Activated T-cell treated with anti-CD3 and anti-CD28 coated beads for 1 hour (primary cell): ENCODE results near the gene KRTAP4-3.
"Not testable (repeated sequence)": the region's sequence is repeated elsewhere in the genome, so short reads cannot be mapped to it uniquely, and the experiment has no call there.

Experiments used
- DNase-seq: peaks from one replicate; pipeline ENCODE4 v3.0.0-alpha.2; 2020; ENCODE audit warnings: low read depth

KRTAP4-3 gene

DNA sequence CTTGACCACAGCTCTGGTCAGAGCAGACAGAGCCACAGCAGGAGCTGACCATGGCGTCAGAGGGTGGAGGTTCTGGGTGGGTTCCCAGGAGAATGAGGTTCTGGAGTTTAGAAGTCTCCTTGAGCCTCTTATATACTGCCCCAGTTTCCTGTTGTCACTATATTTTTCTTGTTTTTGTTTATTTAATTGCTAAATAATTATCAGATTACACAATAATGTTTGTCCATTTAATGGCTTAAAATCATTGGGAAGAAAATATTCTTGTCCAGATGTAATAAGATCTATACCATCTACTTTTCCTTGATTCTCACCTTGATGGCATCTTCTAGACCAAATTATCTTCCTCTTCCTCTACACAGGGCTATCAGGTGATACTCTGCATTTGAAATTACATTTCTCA lies at the start of gene KRTAP4-3:
Gene KRTAP4-3, minus strand, starts transcription at position 101 of the 400 bp plus-strand sequence. Its CDS starts 49 bp downstream, at position 52.
- no peak for DNase-seq

DNA sequence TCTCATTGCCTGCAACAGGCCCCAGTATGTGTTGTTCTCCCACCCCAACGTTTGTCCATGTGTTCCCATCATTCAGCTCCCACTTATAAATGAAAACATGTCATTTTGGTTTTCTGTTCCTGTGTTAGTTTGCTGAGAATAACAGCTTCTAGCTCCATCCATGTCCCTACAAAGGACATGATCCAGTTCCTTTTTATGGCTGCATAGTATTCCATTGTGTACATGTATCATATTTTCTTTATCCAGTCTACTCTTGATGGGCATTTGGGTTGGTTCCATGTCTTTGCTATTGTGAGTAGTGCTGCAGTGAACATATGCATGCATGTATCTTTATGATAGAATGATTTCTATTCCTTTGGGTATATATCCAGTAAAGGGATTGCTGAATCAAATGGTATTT lies 47.7 kb upstream of the KRTAP4-3 start:
- DNase-seq: no peak

DNA sequence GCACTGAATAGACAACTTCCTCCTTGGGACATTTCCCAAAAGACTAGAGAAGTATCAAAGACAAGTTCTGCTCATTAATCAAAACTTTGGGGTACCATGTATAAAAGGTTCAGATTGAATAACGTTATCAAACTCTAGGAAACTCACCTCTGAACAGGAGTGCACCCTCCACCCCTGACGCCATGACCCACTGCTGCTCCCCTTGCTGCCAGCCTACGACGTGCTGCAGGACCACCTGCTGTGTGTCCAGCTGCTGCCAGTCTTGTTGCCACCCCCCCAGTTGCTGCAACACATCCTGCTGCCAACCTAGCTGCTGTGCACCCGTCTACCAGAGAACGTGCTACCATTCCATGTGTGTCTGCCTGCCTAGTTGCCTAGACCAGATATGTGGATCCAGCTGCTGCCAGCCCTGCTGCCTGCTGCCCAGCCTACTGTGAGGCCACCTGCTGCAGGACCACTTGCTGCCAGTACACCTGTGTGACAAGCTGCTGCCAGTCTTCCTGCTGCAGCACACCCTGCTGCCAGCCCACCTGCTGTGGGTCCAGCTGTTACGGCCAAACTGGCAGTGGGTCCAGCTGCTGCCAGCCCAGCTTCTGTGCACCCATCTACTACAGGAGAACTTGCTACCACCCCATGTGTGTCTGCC lies 44.6 kb upstream of the KRTAP4-3 start:
- DNase-seq: no peak

DNA sequence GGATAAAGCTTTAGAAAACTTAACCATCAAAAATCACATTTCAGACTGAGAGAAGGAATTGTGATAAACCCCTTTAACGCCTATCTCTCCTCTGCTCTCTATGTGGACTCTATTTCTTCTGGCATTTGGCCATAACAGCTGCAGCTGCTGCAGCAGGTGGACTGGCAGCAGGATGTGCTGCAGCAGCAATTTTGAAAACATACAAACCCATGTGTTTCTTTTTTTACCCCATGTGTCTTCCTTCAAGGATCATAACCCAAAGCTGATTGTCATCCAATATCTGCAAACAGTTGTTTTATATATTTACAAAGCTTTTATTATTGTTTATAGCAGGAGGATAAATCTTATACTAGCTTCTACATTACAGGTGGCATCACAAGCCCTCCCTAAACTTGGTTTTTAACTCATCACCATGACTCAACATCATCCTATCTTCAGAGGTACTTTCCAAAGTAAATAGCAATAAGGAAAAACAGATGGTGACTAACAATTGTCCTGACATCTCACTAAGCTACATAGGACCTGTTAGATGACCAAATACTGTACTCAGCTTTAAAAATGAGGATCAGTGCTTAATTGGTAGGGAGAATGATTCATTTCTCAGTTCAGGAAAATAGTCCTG lies 43.9 kb upstream of the KRTAP4-3 start:
- DNase-seq: no peak

DNA sequence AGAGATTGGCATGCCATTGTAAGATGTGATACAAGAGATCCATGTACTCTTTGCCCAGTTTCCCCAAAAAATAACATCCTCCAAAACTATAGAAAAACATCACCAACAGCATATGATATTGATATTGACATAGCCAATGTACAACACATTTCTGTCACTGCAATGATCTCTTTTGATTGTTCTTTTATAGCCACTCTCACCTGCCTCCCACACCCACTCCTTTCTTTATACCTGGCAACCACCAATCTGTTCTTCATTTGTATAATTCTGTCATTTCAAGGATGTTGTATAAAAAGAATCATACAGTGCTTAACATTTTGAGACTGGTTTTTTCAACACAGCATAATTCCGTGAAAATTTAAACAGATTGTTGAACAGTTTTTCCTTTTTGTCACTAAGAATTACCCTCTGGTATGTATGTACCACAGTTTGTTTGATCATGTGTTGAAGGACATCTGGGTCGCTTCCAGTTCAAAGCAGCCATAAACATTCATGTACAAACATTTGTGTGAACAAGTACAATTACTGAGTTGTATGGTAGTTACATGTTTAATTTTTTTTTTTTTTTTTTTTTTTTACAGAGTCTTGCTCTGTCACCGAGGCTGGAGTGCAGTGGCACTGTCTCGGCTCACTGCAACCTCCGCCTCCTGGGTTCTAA lies 31.5 kb upstream of the KRTAP4-3 start:
- no peak for DNase-seq

DNA sequence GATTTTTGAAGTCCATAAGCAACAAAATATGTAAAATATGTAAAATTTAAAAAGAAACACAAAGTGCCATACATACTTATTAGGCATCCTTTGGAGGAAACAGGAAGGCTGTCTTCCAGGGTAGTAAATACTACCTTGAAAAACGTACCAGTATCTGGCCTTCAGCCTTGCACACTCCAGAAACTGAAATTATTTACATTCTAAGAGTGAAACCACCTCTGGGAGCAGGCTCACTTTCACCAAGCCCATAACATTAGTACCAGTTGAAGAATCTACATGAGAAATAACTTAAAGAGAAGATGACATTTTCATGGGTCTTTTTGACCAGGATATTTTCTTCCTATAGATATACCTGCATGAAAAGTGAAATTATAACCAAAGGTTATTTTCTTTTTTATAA lies 28.0 kb upstream of the KRTAP4-3 start:
- no peak for DNase-seq

DNA sequence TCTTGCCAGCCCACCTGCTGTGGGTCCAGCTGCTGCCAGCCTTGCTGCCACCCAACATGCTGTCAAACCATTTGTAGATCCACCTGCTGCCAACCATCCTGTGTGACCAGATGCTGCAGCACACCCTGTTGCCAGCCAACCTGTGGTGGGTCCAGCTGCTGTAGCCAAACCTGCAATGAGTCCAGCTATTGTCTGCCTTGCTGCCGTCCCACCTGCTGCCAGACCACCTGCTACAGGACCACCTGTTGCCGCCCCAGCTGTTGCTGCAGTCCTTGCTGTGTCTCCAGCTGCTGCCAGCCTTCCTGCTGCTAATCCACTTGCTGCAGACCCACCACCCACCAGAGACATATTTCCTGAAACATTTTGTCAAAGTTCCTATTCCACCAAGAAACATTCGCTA lies 22.3 kb upstream of the KRTAP4-3 start:
- DNase-seq: no peak

DNA sequence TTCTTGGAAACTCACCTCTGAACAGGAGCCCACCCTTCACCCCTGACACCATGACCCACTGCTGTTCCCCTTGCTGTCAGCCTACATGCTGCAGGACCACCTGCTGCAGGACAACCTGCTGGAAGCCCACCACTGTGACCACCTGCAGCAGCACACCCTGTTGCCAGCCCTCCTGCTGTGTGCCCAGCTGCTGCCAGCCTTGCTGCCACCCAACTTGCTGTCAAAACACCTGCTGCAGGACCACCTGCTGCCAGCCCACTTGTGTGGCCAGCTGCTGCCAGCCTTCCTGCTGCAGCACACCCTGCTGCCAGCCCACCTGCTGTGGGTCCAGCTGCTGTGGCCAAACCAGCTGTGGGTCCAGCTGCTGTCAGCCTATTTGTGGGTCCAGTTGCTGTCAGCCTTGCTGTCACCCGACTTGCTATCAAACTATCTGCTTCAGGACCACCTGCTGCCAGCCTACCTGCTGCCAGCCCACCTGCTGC lies 21.9 kb upstream of the KRTAP4-3 start, which contains the start of gene KRTAP9-1:
Gene KRTAP9-1, plus strand, starts transcription at position 51 of the 482 bp plus-strand sequence. Its CDS starts 0 bp downstream, at position 51.
- DNase-seq: not testable (repeated sequence)

DNA sequence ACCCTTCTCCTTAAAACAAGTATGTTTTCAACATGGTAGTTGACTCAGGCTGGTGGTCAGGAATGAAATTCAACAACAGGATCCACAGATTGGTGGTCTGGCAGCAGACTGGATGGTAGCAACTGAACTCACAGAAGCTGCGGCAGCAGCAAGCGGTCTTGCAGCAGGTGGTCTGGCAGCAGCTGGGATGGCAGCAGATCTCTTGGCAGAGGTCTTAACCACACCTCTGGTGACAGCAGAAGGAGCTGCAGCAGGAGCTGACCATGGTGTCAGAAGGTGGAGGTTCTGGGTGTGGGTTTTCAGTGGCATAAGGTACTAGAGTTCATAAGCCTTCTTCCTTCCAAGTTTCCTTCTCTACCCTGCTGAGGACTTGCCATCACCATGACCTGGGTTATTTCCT lies 18.9 kb upstream of the KRTAP4-3 start:
- DNase-seq: no peak

DNA sequence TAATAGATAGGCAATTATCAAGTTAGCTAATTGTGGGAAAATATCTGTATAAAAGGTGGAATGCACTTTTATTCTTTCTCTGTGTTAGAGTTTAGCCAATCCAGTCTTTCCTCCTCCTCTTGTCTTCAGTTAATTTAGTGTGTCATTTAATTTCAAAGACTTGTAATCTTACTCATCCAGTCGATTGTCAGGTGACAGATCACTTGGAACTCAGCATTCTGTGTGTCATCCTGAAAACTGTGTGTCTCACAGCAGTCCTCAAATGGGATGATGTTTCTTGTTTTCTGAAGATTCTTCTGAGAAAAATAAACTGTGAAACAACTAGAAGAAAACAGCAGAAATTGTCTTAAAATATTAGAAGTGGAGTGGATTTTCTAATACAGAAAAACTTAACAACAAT lies 17.0 kb upstream of the KRTAP4-3 start:
- DNase-seq: no peak

DNA sequence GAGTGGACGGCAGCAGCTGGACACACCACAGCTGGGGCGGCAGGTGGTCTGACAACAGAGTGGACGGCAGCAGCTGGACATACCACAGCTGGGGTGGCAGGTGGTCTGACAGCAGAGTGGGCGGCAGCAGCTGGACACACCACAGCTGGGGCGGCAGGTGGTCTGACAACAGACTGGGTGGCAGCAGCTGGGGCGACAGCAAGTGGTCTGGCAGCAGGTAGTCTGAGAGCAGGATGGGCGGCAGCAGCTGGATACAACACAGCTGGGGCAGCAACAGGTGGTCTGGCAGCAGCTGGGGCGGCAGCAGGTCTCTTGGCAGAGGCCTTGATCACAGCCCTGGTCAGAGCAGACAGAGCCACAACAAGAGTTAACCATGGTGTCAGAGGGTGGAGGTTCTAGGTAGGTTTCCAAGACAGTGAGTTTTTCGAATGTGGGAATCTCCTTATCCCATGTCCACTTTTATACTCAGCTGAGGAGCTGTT lies 16.5 kb upstream of the KRTAP4-3 start, which contains the start of gene KRTAP4-1:
Gene KRTAP4-1, minus strand, starts transcription at position 432 of the 482 bp plus-strand sequence. Its CDS starts 57 bp downstream, at position 375.
- DNase-seq: no peak

DNA sequence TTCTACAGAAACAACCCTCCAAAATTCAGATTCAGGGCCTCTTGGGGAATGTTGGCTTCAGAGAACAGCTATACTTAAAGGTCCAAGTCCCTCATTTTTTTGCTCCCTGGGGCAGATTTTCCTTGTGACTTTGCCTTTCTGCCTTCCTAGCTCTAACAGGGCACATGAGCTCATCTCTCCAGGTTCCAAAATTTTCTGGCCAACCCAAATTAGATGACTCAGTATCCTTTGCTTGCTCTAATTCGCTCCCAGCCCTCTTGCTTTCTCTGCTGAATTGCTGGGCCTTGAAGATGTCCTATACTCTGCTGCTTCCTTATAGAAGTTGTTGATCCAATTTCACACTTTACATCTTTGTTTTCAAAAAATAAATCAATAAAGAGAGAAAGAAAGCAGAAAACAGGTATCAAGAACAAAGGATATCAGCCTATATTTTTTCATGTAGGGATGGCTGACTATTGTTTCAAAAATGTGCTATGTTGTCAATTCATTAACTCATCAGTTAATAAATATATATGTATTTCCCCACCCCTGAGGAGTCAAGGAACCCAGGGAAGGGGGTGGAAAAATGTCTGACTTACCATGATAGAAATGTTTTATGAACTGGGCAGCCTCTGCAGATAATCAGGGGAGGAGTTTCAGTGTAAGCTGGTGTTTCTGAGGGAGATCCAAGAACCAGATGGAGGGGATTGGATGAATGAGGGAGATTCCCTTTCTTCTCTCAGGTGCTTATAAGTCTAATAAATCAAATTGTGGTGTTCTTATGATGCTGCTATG lies 11.0 kb upstream of the KRTAP4-3 start:
- DNase-seq: no peak

DNA sequence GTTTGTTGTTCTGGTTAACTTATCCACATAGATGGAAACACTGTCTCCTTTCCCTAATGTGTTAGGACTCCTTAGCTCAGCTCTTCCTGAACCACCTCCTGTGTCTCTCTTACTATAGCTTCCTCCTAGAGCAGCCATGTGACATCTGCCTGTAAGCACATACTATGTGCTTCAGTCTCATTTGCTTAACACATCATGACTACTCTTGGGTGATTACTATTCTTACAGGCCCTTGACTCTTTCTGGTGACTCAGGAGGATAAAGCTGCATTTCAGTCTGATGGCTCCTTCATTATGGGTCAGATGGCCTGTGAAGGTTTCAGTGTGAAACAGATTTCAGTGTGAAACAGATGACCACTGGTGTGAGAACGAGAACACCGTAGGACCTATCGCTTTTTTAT lies 10.3 kb upstream of the KRTAP4-3 start:
- no peak for DNase-seq

DNA sequence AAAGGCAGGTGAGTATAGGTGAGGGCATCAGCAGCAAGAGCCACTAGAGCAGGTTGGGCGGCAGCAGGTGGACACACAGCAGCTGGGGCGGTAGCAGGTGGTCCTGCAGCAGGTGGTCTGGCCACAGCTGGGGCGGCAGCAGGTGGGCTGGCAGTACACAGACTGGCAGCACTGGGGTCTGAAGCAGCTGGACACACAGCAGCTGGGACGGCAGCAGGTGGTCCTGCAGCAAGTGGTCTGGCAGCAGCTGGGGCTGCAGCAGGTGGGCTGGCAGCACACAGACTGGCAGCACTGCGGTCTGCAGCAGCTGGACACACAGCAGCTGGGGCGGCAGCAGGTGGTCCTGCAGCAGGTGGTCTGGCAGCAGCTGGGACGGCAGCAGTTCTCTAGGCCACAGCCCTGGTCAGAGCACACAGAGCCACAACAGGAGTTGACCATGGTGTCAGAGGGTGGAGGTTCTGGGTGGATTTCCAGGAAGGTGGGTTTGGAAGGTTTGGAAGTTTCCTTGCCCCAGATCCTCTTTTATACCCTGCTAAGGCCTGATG lies 9.8 kb upstream of the KRTAP4-3 start, which contains the start of gene KRTAP4-2:
Gene KRTAP4-2, minus strand, starts transcription at position 495 of the 545 bp plus-strand sequence. Its CDS starts 57 bp downstream, at position 438.
- DNase-seq: no peak

DNA sequence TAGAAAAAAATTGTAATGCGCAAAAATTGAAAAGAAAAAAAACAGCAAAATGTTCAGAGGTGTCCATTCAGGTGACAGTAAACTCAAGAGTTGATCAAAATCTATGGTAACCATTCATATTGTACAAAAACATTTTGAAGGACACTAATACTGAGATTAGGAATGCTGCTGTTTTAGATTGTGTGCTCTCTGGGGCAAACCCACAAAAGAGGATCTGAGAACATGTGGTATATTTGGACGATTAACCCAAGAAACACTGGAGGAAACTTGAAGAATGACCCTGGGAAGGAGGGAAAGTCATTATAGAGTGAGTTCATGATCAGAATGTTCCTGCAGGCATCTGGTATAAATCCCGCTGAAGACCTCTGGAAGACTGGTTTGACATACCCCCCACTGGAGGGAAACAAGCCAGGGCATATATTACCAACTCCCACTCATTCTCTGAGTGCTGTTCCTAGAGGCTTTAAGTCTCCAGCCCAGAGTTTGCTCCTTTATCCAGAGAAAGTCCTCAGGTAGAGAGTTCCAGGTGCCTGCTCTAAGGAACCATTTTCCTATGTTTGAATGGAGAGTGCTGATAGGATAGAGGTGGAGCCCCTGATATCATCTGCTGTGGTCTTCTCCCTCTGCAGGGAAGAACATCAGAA lies 8.8 kb upstream of the KRTAP4-3 start:
- DNase-seq: no peak

DNA sequence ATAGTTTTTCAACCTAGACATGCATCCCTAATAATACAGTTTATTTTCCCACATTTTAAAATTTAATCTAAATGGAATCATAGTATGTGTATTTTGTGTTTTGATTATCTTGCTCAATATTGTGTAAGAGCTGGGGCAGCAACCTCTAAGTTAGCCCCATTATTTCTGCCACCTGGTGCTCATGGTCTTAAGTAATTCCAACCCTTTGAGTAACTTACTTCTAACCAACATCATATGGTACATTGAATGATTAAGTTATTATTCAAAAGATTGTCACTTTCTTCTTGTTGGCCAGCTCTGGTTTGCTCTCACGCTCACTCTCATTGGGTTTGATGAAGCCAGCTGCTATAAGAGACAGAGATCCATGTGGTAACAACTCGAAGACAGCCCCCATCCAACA lies 3.9 kb upstream of the KRTAP4-3 start:
- DNase-seq: no peak

DNA sequence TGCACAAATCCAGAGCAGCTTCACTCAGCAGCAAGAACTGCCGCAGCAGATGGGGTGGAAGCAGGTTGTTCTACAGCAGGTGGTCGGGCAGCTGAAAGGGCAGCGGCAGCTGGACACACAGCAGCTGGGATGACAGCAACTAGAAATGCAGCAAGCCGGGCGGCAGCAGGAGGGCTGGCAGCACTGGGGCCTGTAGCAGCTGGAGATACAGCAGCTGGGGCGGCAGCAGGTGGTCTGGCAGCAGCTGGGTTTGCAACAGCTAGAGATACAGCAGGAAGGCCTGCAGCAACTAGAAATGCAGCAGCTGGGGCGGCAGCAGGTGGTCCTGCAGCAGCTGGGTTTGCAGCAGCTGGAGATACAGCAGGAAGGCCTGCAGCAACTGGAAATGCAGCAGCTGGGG lies 460 bp downstream of the KRTAP4-3 start:
- DNase-seq: no peak

DNA sequence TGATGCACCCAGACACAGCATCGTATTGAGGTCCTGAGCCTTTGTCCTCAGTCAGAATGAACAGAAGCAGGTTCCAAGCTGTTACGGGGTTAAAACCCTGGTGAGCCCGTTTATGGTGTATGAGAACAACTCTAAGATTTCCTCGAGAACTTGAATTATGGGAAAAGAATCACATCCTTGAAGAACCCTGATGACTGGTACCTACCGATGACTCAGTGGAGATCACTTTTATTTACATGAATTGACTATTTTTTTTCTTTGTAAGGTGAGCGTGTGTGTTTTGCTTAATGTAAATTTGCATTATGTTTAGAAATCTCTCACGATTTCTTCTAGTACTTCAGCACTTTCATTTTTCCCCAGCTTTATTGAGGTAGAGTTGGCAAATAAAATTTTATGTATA lies 4.2 kb downstream of the KRTAP4-3 start:
- DNase-seq: no peak

DNA sequence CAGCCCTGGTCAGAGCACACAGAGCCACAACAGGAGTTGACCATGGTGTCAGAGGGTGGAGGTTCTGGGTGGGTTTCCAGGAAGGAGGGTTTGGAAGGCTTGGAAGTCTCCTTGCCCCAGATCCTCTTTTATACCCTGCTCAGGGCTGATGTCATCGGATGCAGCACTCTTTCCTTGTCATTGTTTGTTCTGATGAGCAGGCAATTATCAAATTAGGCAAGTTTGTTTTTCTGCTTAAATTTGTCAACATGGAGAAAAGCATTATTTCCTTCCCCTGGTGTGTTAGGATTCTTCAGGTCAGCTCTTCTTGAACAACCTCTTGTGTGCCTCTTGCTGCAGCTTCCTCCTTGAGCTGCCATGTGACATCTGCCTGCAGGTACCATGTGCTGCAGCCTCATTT lies 7.4 kb downstream of the KRTAP4-3 start, which contains the start of gene KRTAP4-4:
Gene KRTAP4-4, minus strand, starts transcription at position 101 of the 400 bp plus-strand sequence. Its CDS starts 57 bp downstream, at position 44.
- no peak for DNase-seq

DNA sequence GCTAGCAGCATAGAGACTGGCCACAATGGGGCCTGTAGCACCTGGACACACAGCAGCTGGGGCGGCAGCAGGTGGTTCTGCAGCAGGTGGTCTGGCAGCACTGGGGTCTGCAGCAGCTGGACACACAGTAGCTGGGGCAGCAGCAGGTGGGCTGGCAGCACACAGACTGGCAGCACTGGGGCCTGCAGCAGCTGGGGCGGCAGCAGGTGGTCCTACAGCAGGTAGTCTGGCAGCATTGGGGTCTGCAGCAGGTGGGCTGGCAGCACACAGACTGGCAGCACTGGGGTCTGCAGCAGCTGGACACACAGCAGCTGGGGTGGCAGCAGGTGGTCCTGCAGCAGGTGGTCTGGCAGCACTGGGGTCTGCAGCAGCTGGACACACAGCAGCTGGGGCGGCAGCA lies 7.8 kb downstream of the KRTAP4-3 start:
- DNase-seq: not testable (repeated sequence)

DNA sequence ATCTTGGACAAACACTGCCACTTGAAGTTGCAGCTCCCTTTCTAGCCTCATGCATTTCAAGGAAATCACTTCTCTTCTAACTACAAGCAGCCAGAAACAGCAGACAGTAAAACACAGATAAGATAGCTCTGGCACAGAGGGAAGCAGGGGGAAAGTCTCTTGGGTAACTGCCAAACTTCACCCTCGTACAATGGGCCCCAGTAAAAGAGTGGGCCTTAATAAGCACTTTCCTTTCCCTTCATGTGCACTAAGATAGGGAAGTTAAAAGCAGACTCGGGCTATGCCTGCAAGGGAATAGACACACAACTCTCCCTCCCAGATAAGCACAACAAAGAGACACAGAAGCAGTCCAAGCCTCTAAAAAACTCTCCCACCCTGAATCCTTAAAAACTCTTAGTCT lies 14.2 kb downstream of the KRTAP4-3 start:
- no peak for DNase-seq
